Forelimb muscle (tissue), 1 donor: ENCODE measurements around the gene ARHGDIB. TPM values are rescaled to one million over a fixed set of nuclear protein-coding genes. Genes with fewer than 3 reads are reported as not detected.

ENCODE experiments used
- DNase-seq: peaks from one replicate; pipeline ENCODE4 v3.0.0-alpha.2; 2013; ENCODE audit warnings: low read depth
- polyA plus RNA-seq: library from polyadenylated mRNA; unstranded; fragments of 120-200 nt; gene quantifications from one replicate; pipeline ENCODE4 v1.2.1, GENCODE V29; 2013; ENCODE audit not compliant: insufficient read length

The ARHGDIB gene
- polyA plus RNA-seq, 1 donor: 32.3 TPM

GRCh38 chr12:14931359-14931758 lies 30.0 kb downstream of the ARHGDIB start:
- no peak for DNase-seq

GRCh38 chr12:14930299-14930698 lies 31.1 kb downstream of the ARHGDIB start:
- DNase-seq: no peak

GRCh38 chr12:14928931-14929330 lies 32.5 kb downstream of the ARHGDIB start:
- DNase-seq: peak; percentile 22

GRCh38 chr12:14927267-14927666 lies 34.1 kb downstream of the ARHGDIB start:
- no peak for DNase-seq

GRCh38 chr12:14924541-14924940 lies 36.9 kb downstream of the ARHGDIB start:
- DNase-seq: no peak

GRCh38 chr12:14923944-14924343 lies 37.5 kb downstream of the ARHGDIB start:
- no peak for DNase-seq

GRCh38 chr12:14921218-14921617 lies 40.2 kb downstream of the ARHGDIB start:
- no peak for DNase-seq

GRCh38 chr12:14920475-14921126 lies 40.8 kb downstream of the ARHGDIB start:
- DNase-seq: no peak

- DNase-seq: no peak
These were observed 41.9 kb downstream of the ARHGDIB start for GRCh38 chr12:14919455-14919854.

- DNase-seq: no peak
These were observed 45.7 kb downstream of the ARHGDIB start for GRCh38 chr12:14915736-14916135.

- no peak for DNase-seq
These were observed 48.0 kb downstream of the ARHGDIB start for GRCh38 chr12:14913381-14913781.

GRCh38 chr12:14911131-14911530 lies 50.3 kb downstream of the ARHGDIB start:
- no peak for DNase-seq

GRCh38 chr12:14910090-14910915 lies 51.1 kb downstream of the ARHGDIB start:
- DNase-seq: no peak

GRCh38 chr12:14907953-14908352 lies 53.4 kb downstream of the ARHGDIB start:
- no peak for DNase-seq

- DNase-seq: no peak
These were observed 55.3 kb downstream of the ARHGDIB start for GRCh38 chr12:14906114-14906513.

- no peak for DNase-seq
These were observed 56.0 kb downstream of the ARHGDIB start for GRCh38 chr12:14905269-14906004.

- no peak for DNase-seq
These were observed 56.5 kb downstream of the ARHGDIB start for GRCh38 chr12:14904854-14905253.

GRCh38 chr12:14903386-14904098 lies 57.9 kb downstream of the ARHGDIB start:
- DNase-seq: no peak

GRCh38 chr12:14902465-14902864 lies 58.9 kb downstream of the ARHGDIB start:
- DNase-seq: no peak

- no peak for DNase-seq
These were observed 60.2 kb downstream of the ARHGDIB start for GRCh38 chr12:14901228-14901562.

- DNase-seq: no peak
These were observed 60.7 kb downstream of the ARHGDIB start for GRCh38 chr12:14900521-14901227.
